Astrocyte (in vitro differentiated cells and primary cell): ENCODE results near the gene FBXL14. TPM values are rescaled to one million over a fixed set of nuclear protein-coding genes. Genes with fewer than 3 reads are reported as not detected.

Experiments used
- DNase-seq: peaks from one replicate; pipeline ENCODE4 v3.0.0-alpha.2; 2010; ENCODE audit warnings: low read depth
- FAIRE-seq: peaks from 2 replicates; lab custom pipeline; 2011; peaks lifted over from hg19 to GRCh38; lab: Jason Lieb, UNC
- H2AFZ ChIP-seq: 2 replicates; pipeline ENCODE4 v1.6.0; 2012; ENCODE audit warnings: low read depth, low read length, inconsistent platforms
- H3K27ac ChIP-seq: 2 replicates; pipeline ENCODE4 v1.5.1; 2011; ENCODE audit warnings: low read depth, low read length, inconsistent platforms
- H3K27me3 ChIP-seq: 2 replicates; pipeline ENCODE4 v1.6.0; 2011; ENCODE audit warnings: low read length, inconsistent platforms; ENCODE audit not compliant: insufficient read depth
- H3K36me3 ChIP-seq: 2 replicates; pipeline ENCODE4 v1.5.1; 2011; ENCODE audit warnings: low read length, inconsistent platforms; ENCODE audit not compliant: insufficient read depth
- H3K4me1 ChIP-seq: 2 replicates; pipeline ENCODE4 v1.5.1; 2011; ENCODE audit warnings: low read length, inconsistent platforms; ENCODE audit not compliant: insufficient read depth
- H3K4me2 ChIP-seq: 2 replicates; pipeline ENCODE4 v1.6.0; 2012; ENCODE audit warnings: low read length, inconsistent platforms
- H3K4me3 ChIP-seq: 2 replicates; pipeline ENCODE4 v1.5.1; 2011; ENCODE audit warnings: low read depth, mild to moderate bottlenecking, low read length, inconsistent platforms; ENCODE audit not compliant: insufficient read depth
- H3K79me2 ChIP-seq: 2 replicates; pipeline ENCODE4 v1.6.0; 2012; ENCODE audit warnings: mild to moderate bottlenecking, low read length, inconsistent platforms; ENCODE audit not compliant: insufficient read depth
- H3K9ac ChIP-seq: 2 replicates; pipeline ENCODE4 v1.6.0; 2012; ENCODE audit warnings: mild to moderate bottlenecking, low read length, inconsistent platforms
- H3K9me3 ChIP-seq: 2 replicates; pipeline ENCODE4 v1.5.1; 2012; ENCODE audit warnings: low read depth, mild to moderate bottlenecking, low read length, inconsistent platforms; ENCODE audit not compliant: insufficient read depth
- H4K20me1 ChIP-seq: 2 replicates; pipeline ENCODE4 v1.6.0; 2012; ENCODE audit warnings: low read length, inconsistent platforms; ENCODE audit not compliant: insufficient read depth
- H3K27ac Mint-ChIP-seq: one replicate; pipeline ENCODE4 v1.8.0; 2021; ENCODE audit warnings: mild to moderate bottlenecking, mixed read lengths; ENCODE audit not compliant: unreplicated experiment
- H3K27me3 Mint-ChIP-seq: one replicate; pipeline ENCODE4 v1.8.0; 2021; ENCODE audit warnings: low read depth, mixed read lengths; ENCODE audit not compliant: unreplicated experiment
- H3K36me3 Mint-ChIP-seq: one replicate; pipeline ENCODE4 v1.8.0; 2021; ENCODE audit warnings: low read depth, mixed read lengths; ENCODE audit not compliant: unreplicated experiment
- H3K4me1 Mint-ChIP-seq: one replicate; pipeline ENCODE4 v1.8.0; 2021; ENCODE audit warnings: low read depth, mixed read lengths; ENCODE audit not compliant: unreplicated experiment
- H3K4me3 Mint-ChIP-seq: one replicate; pipeline ENCODE4 v1.8.0; 2021; ENCODE audit warnings: mild to moderate bottlenecking, moderate library complexity, mixed read lengths; ENCODE audit not compliant: unreplicated experiment
- H3K9me3 Mint-ChIP-seq: one replicate; pipeline ENCODE4 v1.8.0; 2021; ENCODE audit warnings: mild to moderate bottlenecking, mixed read lengths; ENCODE audit not compliant: unreplicated experiment
- EZH2 ChIP-seq: IDR thresholded peaks from 2 replicates; pipeline ENCODE4 v1.6.1; 2012; ENCODE audit warnings: mild to moderate bottlenecking, low read length, inconsistent platforms; ENCODE audit not compliant: insufficient read depth
- total RNA-seq: library from RNA; stranded (reverse); gene quantifications from 2 replicates; pipeline ENCODE4 v1.2.1, GENCODE V29; 2021
- TF ChIP-seq, protein P1 (sequence below): IDR thresholded peaks from 2 replicates; pipeline ENCODE4 v1.5.1; 2011; ENCODE audit warnings: low read depth, mild to moderate bottlenecking, inconsistent platforms, low read length, moderate library complexity; ENCODE audit not compliant: insufficient read depth

The FBXL14 gene
- total RNA-seq, 1 donor from 2014 or later: 9.2 TPM

DNA sequence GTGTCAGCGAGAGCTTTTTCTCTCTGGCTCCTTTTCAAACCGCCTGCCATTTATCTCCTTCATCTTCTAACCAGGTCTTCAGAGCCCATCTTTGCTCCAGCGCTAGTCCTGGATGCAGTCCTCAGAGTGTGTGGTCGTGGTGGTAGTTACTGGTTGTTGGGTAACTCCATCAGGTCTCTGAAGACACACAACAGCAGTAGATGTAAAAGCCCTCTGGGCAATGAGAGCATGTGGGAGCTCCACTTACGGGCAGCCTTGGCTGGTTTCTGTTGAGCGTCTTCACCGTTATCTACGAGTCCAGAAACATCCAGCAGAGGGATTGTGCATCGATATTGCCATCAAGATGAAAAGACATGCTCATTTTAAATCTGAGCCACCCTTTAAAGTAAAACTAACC lies 61.2 kb downstream of the FBXL14 start:
- Mint-ChIP-seq H3K27ac (no peak overlapping the region), H3K27me3 (no peaks in the 10 kb centered on the region), H3K36me3 (peaks cover 17% of the 10 kb centered on the region), H3K9me3 (no peaks in the 10 kb centered on the region), H3K4me1 (peaks cover 59% of the 10 kb centered on the region), H3K4me3 (peak overlapping the region; percentile 82)
- peak; percentile 27 for DNase-seq
- Histone ChIP-seq H3K27me3 (peaks cover 10% of the 10 kb centered on the region), H3K27ac (no peak overlapping the region), H3K9ac (no peak overlapping the region), H3K4me3 (peak overlapping the region; percentile 17), H2AFZ (no peak overlapping the region), H3K36me3 (no peaks in the 10 kb centered on the region), H3K79me2 (peaks cover 79% of the 10 kb centered on the region), H3K4me2 (peak overlapping the region; percentile 90), H3K9me3 (no peaks in the 10 kb centered on the region), H3K4me1 (peaks cover 33% of the 10 kb centered on the region), H4K20me1 (peaks cover 70% of the 10 kb centered on the region)
- FAIRE-seq: no peak
- no peak for TF ChIP-seq EZH2
- TF ChIP-seq, protein P1, sequence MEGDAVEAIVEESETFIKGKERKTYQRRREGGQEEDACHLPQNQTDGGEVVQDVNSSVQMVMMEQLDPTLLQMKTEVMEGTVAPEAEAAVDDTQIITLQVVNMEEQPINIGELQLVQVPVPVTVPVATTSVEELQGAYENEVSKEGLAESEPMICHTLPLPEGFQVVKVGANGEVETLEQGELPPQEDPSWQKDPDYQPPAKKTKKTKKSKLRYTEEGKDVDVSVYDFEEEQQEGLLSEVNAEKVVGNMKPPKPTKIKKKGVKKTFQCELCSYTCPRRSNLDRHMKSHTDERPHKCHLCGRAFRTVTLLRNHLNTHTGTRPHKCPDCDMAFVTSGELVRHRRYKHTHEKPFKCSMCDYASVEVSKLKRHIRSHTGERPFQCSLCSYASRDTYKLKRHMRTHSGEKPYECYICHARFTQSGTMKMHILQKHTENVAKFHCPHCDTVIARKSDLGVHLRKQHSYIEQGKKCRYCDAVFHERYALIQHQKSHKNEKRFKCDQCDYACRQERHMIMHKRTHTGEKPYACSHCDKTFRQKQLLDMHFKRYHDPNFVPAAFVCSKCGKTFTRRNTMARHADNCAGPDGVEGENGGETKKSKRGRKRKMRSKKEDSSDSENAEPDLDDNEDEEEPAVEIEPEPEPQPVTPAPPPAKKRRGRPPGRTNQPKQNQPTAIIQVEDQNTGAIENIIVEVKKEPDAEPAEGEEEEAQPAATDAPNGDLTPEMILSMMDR: no peak

GRCh38 chr12:1532375-1533165 lies 61.8 kb downstream of the FBXL14 start:
- no peaks in the 10 kb centered on the region for H3K27me3 Mint-ChIP-seq
- DNase-seq (no peak), FAIRE-seq (no peak)
- peak overlapping the region; percentile 78 for H3K9ac ChIP-seq
- H3K36me3 ChIP-seq: no peaks in the 10 kb centered on the region
- H3K79me2 ChIP-seq: peaks cover 73% of the 10 kb centered on the region
- peak overlapping the region; percentile 90 for H3K4me2 ChIP-seq
- peak overlapping the region; percentile 71 for H3K4me3 ChIP-seq
- peaks cover 65% of the 10 kb centered on the region for H3K4me1 Mint-ChIP-seq
- peaks cover 10% of the 10 kb centered on the region for H3K27me3 ChIP-seq
- H2AFZ ChIP-seq: no peak overlapping the region
- peaks cover 64% of the 10 kb centered on the region for H4K20me1 ChIP-seq
- no peak overlapping the region for H3K27ac ChIP-seq
- H3K27ac Mint-ChIP-seq: peak overlapping the region; percentile 9
- H3K4me3 Mint-ChIP-seq: peak overlapping the region; percentile 82
- H3K36me3 Mint-ChIP-seq: peaks cover 16% of the 10 kb centered on the region
- H3K9me3 ChIP-seq: no peaks in the 10 kb centered on the region
- no peak for TF ChIP-seq EZH2
- TF ChIP-seq, protein P1: no peak
- peaks cover 38% of the 10 kb centered on the region for H3K4me1 ChIP-seq
- H3K9me3 Mint-ChIP-seq: no peaks in the 10 kb centered on the region
